ENCODE results near the gene HK1.

HK1 gene

DNA sequence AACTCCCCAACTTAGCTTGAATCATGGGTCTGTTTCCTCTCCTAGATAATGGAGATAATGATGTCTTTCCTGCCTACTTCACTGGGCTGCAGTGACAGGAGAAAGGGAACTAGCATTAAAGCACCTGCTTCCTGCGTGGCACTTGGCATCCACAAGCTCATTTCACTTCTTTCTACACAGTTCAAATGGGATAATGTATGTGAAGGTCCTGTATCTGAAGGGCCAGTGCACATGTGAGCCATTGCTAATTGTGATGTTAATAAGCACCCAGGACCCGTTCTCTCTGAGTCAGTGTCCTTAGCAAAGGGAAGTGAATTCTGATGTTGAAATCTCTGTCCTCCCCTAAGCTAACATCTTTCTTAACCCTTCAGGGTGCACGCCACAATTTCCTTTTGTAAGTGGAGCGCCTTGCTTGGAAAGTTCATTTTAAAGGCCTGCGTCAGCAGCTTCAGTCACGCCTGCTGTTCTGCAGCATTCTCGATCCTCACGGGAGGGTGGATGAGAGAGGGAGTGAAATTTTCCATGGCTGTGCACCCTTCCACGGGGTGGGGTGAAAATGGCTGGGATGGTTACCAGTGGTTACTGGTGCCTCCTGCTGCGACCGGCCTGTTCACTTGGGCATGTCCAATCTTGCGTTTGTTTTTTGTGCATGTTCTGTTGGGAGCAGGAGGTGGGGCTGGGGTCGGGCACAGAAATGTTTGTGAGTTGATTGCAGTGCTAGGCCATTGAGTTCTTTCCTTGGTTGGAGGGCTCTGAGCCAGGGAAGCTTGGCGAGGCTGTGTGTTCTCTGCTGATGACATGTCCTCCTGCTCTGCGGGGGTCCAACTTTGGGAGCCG lies 59.2 kb downstream of the HK1 start (continued):
- TF ChIP-seq, protein P1, sequence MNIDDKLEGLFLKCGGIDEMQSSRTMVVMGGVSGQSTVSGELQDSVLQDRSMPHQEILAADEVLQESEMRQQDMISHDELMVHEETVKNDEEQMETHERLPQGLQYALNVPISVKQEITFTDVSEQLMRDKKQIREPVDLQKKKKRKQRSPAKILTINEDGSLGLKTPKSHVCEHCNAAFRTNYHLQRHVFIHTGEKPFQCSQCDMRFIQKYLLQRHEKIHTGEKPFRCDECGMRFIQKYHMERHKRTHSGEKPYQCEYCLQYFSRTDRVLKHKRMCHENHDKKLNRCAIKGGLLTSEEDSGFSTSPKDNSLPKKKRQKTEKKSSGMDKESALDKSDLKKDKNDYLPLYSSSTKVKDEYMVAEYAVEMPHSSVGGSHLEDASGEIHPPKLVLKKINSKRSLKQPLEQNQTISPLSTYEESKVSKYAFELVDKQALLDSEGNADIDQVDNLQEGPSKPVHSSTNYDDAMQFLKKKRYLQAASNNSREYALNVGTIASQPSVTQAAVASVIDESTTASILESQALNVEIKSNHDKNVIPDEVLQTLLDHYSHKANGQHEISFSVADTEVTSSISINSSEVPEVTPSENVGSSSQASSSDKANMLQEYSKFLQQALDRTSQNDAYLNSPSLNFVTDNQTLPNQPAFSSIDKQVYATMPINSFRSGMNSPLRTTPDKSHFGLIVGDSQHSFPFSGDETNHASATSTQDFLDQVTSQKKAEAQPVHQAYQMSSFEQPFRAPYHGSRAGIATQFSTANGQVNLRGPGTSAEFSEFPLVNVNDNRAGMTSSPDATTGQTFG (tag by site-specific recombination; IDR thresholded peaks at IDR 0.05; ENCODE audit: borderline replicate concordance) = no peak
- TF ChIP-seq ZNF24 (tag by site-specific recombination; IDR thresholded peaks at IDR 0.05) = no peak
- no peak for TF ChIP-seq ZNF292 (tag by site-specific recombination; IDR thresholded peaks at IDR 0.05; ENCODE audit: borderline replicate concordance, low read depth)
- TF ChIP-seq ZEB2 (tag by site-specific recombination; IDR thresholded peaks at IDR 0.05) = peak; percentile 16; the same call in 1 of the 2 replicates
- TF ChIP-seq ZNF596 (tag by site-specific recombination; IDR thresholded peaks at IDR 0.05) = no peak
- TF ChIP-seq, protein P2, sequence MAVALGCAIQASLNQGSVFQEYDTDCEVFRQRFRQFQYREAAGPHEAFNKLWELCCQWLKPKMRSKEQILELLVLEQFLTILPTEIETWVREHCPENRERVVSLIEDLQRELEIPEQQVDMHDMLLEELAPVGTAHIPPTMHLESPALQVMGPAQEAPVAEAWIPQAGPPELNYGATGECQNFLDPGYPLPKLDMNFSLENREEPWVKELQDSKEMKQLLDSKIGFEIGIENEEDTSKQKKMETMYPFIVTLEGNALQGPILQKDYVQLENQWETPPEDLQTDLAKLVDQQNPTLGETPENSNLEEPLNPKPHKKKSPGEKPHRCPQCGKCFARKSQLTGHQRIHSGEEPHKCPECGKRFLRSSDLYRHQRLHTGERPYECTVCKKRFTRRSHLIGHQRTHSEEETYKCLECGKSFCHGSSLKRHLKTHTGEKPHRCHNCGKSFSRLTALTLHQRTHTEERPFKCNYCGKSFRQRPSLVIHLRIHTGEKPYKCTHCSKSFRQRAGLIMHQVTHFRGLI (tag by site-specific recombination; IDR thresholded peaks at IDR 0.05) = no peak
- no peak for TF ChIP-seq ZNF416 (tag by site-specific recombination; IDR thresholded peaks at IDR 0.05)
- no peak for TF ChIP-seq ZNF660 (tag by site-specific recombination; IDR thresholded peaks at IDR 0.05)
- TF ChIP-seq ZNF311 (tag by site-specific recombination; IDR thresholded peaks at IDR 0.05; ENCODE audit: borderline replicate concordance) = no peak
- TF ChIP-seq, protein P3, sequence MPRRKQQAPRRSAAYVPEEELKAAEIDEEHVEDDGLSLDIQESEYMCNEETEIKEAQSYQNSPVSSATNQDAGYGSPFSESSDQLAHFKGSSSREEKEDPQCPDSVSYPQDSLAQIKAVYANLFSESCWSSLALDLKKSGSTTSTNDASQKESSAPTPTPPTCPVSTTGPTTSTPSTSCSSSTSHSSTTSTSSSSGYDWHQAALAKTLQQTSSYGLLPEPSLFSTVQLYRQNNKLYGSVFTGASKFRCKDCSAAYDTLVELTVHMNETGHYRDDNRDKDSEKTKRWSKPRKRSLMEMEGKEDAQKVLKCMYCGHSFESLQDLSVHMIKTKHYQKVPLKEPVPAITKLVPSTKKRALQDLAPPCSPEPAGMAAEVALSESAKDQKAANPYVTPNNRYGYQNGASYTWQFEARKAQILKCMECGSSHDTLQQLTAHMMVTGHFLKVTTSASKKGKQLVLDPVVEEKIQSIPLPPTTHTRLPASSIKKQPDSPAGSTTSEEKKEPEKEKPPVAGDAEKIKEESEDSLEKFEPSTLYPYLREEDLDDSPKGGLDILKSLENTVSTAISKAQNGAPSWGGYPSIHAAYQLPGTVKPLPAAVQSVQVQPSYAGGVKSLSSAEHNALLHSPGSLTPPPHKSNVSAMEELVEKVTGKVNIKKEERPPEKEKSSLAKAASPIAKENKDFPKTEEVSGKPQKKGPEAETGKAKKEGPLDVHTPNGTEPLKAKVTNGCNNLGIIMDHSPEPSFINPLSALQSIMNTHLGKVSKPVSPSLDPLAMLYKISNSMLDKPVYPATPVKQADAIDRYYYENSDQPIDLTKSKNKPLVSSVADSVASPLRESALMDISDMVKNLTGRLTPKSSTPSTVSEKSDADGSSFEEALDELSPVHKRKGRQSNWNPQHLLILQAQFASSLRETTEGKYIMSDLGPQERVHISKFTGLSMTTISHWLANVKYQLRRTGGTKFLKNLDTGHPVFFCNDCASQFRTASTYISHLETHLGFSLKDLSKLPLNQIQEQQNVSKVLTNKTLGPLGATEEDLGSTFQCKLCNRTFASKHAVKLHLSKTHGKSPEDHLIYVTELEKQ (tag by site-specific recombination; IDR thresholded peaks at IDR 0.05; ENCODE audit: borderline replicate concordance) = no peak
- TF ChIP-seq, protein P4, sequence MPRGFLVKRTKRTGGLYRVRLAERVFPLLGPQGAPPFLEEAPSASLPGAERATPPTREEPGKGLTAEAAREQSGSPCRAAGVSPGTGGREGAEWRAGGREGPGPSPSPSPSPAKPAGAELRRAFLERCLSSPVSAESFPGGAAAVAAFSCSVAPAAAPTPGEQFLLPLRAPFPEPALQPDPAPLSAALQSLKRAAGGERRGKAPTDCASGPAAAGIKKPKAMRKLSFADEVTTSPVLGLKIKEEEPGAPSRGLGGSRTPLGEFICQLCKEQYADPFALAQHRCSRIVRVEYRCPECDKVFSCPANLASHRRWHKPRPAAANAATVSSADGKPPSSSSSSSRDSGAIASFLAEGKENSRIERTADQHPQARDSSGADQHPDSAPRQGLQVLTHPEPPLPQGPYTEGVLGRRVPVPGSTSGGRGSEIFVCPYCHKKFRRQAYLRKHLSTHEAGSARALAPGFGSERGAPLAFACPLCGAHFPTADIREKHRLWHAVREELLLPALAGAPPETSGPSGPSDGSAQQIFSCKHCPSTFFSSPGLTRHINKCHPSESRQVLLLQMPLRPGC (tag by site-specific recombination; IDR thresholded peaks at IDR 0.05) = no peak
- TF ChIP-seq IKZF3 (tag by site-specific recombination; IDR thresholded peaks at IDR 0.05) = no peak; the same call in 1 of the 2 replicates
- TF ChIP-seq PRDM1 (tag by site-specific recombination; IDR thresholded peaks at IDR 0.05) = peak; percentile 38
- TF ChIP-seq ZNF155 (tag by site-specific recombination; IDR thresholded peaks at IDR 0.05) = no peak
- no peak for TF ChIP-seq HOXA7 (CRISPR knock-in tag; IDR thresholded peaks at IDR 0.05; ENCODE audit: borderline replicate concordance)
- TF ChIP-seq YY2 (tag by site-specific recombination; IDR thresholded peaks at IDR 0.05) = no peak
- no peak for TF ChIP-seq ZBTB7A (tag by site-specific recombination; IDR thresholded peaks at IDR 0.05; ENCODE audit: low read depth)
- no peak for TF ChIP-seq ZNF624 (tag by site-specific recombination; IDR thresholded peaks at IDR 0.05)
- no peak for TF ChIP-seq ZNF16 (tag by site-specific recombination; IDR thresholded peaks at IDR 0.05; ENCODE audit: low read depth)
- TF ChIP-seq ZBTB17 (tag by site-specific recombination; IDR thresholded peaks at IDR 0.05) = peak; percentile 48; the same call in 1 of the 2 replicates
- TF ChIP-seq, protein P5, sequence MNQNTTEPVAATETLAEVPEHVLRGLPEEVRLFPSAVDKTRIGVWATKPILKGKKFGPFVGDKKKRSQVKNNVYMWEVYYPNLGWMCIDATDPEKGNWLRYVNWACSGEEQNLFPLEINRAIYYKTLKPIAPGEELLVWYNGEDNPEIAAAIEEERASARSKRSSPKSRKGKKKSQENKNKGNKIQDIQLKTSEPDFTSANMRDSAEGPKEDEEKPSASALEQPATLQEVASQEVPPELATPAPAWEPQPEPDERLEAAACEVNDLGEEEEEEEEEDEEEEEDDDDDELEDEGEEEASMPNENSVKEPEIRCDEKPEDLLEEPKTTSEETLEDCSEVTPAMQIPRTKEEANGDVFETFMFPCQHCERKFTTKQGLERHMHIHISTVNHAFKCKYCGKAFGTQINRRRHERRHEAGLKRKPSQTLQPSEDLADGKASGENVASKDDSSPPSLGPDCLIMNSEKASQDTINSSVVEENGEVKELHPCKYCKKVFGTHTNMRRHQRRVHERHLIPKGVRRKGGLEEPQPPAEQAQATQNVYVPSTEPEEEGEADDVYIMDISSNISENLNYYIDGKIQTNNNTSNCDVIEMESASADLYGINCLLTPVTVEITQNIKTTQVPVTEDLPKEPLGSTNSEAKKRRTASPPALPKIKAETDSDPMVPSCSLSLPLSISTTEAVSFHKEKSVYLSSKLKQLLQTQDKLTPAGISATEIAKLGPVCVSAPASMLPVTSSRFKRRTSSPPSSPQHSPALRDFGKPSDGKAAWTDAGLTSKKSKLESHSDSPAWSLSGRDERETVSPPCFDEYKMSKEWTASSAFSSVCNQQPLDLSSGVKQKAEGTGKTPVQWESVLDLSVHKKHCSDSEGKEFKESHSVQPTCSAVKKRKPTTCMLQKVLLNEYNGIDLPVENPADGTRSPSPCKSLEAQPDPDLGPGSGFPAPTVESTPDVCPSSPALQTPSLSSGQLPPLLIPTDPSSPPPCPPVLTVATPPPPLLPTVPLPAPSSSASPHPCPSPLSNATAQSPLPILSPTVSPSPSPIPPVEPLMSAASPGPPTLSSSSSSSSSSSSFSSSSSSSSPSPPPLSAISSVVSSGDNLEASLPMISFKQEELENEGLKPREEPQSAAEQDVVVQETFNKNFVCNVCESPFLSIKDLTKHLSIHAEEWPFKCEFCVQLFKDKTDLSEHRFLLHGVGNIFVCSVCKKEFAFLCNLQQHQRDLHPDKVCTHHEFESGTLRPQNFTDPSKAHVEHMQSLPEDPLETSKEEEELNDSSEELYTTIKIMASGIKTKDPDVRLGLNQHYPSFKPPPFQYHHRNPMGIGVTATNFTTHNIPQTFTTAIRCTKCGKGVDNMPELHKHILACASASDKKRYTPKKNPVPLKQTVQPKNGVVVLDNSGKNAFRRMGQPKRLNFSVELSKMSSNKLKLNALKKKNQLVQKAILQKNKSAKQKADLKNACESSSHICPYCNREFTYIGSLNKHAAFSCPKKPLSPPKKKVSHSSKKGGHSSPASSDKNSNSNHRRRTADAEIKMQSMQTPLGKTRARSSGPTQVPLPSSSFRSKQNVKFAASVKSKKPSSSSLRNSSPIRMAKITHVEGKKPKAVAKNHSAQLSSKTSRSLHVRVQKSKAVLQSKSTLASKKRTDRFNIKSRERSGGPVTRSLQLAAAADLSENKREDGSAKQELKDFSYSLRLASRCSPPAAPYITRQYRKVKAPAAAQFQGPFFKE (tag by site-specific recombination; IDR thresholded peaks at IDR 0.05; ENCODE audit: borderline replicate concordance) = no peak
- TF ChIP-seq ZNF530 (tag by site-specific recombination; IDR thresholded peaks at IDR 0.05; ENCODE audit: low read depth) = no peak
- no peak for TF ChIP-seq ZNF830 (tag by site-specific recombination; IDR thresholded peaks at IDR 0.05; ENCODE audit: low read depth)

Data from HEK293 (cell line).